ENCODE results near the gene SMIM12. TPM values are rescaled to one million over a fixed set of nuclear protein-coding genes. Genes with fewer than 3 reads are reported as not detected.
A peak's percentile ranks its signal among the peaks of the same experiment; 100 is the strongest.
"Not testable (repeated sequence)": the region's sequence is repeated elsewhere in the genome, so short reads cannot be mapped to it uniquely, and the experiment has no call there.

The SMIM12 gene
- total RNA-seq, 1 donor from 2014 or later = 9.5 TPM

- H3K36me3 Mint-ChIP-seq = no peaks in the 10 kb centered on the region
- H2AFZ ChIP-seq (replicated peaks) = no peak overlapping the region
- no peak overlapping the region for H3K4me2 ChIP-seq
- no peaks in the 10 kb centered on the region for H3K36me3 ChIP-seq
- peak overlapping the region; percentile 50 for H3K27ac Mint-ChIP-seq
- peaks cover 12% of the 10 kb centered on the region for H3K4me1 Mint-ChIP-seq
- H4K20me1 ChIP-seq (ENCODE audit: low read depth) = no peaks in the 10 kb centered on the region
- no peak for TF ChIP-seq CTCF (IDR thresholded peaks at IDR 0.05)
- no peak for TF ChIP-seq EZH2 (IDR thresholded peaks at IDR 0.05)
- no peak for TF ChIP-seq EZH2phosphoT487 (IDR thresholded peaks at IDR 0.05)
- no peaks in the 10 kb centered on the region for H3K9me3 ChIP-seq (ENCODE audit: low read depth)
- no peaks in the 10 kb centered on the region for H3K27me3 ChIP-seq
- no peak overlapping the region for H3K27ac ChIP-seq
- no peak overlapping the region for H3K4me3 ChIP-seq
- no peak for DNase-seq (ENCODE audit: low spot score)
- H3K27me3 Mint-ChIP-seq (ENCODE audit: insufficient read depth, low read depth) = no peaks in the 10 kb centered on the region
- no peaks in the 10 kb centered on the region for H3K79me2 ChIP-seq (ENCODE audit: low read depth)
- H3K4me3 Mint-ChIP-seq = no peak overlapping the region
- H3K9me3 Mint-ChIP-seq = peaks cover 2% of the 10 kb centered on the region
- H3K9ac ChIP-seq = no peak overlapping the region
- no peaks in the 10 kb centered on the region for H3K4me1 ChIP-seq
- no peaks in the 10 kb centered on the region for H3F3A ChIP-seq (ENCODE audit: low read depth)
Observed at GRCh38 chr1:34824817-34825454, 34.6 kb downstream of the SMIM12 start.

- no peaks in the 10 kb centered on the region for H3K36me3 Mint-ChIP-seq
- TF ChIP-seq CTCF (IDR thresholded peaks at IDR 0.05) (no peak), EZH2phosphoT487 (IDR thresholded peaks at IDR 0.05) (no peak), EZH2 (IDR thresholded peaks at IDR 0.05) (no peak)
Observed at GRCh38 chr1:34822202-34822601, 37.3 kb downstream of the SMIM12 start.

GRCh38 chr1:34818862-34819261, 40.7 kb downstream of the SMIM12 start:
- not testable (repeated sequence) for H3K4me1 ChIP-seq; H2AFZ ChIP-seq (replicated peaks); H3K79me2 ChIP-seq (ENCODE audit: low read depth); H3K27ac Mint-ChIP-seq; H3K4me3 Mint-ChIP-seq; H4K20me1 ChIP-seq (ENCODE audit: low read depth); H3K4me2 ChIP-seq; H3F3A ChIP-seq (ENCODE audit: low read depth); H3K27ac ChIP-seq; H3K9me3 Mint-ChIP-seq; H3K36me3 Mint-ChIP-seq; H3K4me1 Mint-ChIP-seq; H3K4me3 ChIP-seq; H3K27me3 Mint-ChIP-seq (ENCODE audit: insufficient read depth, low read depth); DNase-seq (ENCODE audit: low spot score); H3K9me3 ChIP-seq (ENCODE audit: low read depth); H3K27me3 ChIP-seq; H3K36me3 ChIP-seq; H3K9ac ChIP-seq

More at GRCh38 chr1:34822202-34822601, 37.3 kb downstream of the SMIM12 start:
- DNase-seq (ENCODE audit: low spot score) = no peak
- Histone ChIP-seq H3K79me2 (ENCODE audit: low read depth) (no peaks in the 10 kb centered on the region), H3K4me3 (no peak overlapping the region), H3K9ac (no peak overlapping the region), H3K36me3 (no peaks in the 10 kb centered on the region), H3K9me3 (ENCODE audit: low read depth) (no peaks in the 10 kb centered on the region), H3K4me1 (no peaks in the 10 kb centered on the region), H3K27ac (no peak overlapping the region), H2AFZ (replicated peaks) (no peak overlapping the region), H4K20me1 (ENCODE audit: low read depth) (no peaks in the 10 kb centered on the region), H3K4me2 (no peak overlapping the region), H3K27me3 (no peaks in the 10 kb centered on the region), H3F3A (ENCODE audit: low read depth) (no peaks in the 10 kb centered on the region)
- peaks cover 2% of the 10 kb centered on the region for H3K9me3 Mint-ChIP-seq
- H3K4me1 Mint-ChIP-seq = peaks cover 11% of the 10 kb centered on the region
- no peak overlapping the region for H3K27ac Mint-ChIP-seq
- no peak overlapping the region for H3K4me3 Mint-ChIP-seq
- H3K27me3 Mint-ChIP-seq (ENCODE audit: insufficient read depth, low read depth) = no peaks in the 10 kb centered on the region

- H3K9me3 ChIP-seq (ENCODE audit: low read depth) = no peaks in the 10 kb centered on the region
- H4K20me1 ChIP-seq (ENCODE audit: low read depth) = no peaks in the 10 kb centered on the region
- no peak for TF ChIP-seq EZH2phosphoT487 (IDR thresholded peaks at IDR 0.05)
- no peak for TF ChIP-seq CTCF (IDR thresholded peaks at IDR 0.05)
- no peak for TF ChIP-seq EZH2 (IDR thresholded peaks at IDR 0.05)
- Mint-ChIP-seq H3K4me3 (no peak overlapping the region), H3K27ac (no peak overlapping the region), H3K27me3 (ENCODE audit: insufficient read depth, low read depth) (peaks cover 4% of the 10 kb centered on the region), H3K9me3 (peaks cover 3% of the 10 kb centered on the region), H3K36me3 (no peaks in the 10 kb centered on the region), H3K4me1 (peaks cover 7% of the 10 kb centered on the region)
- no peaks in the 10 kb centered on the region for H3K4me1 ChIP-seq
- no peaks in the 10 kb centered on the region for H3K27me3 ChIP-seq
- H3K36me3 ChIP-seq = no peaks in the 10 kb centered on the region
- no peak overlapping the region for H3K4me3 ChIP-seq
- DNase-seq (ENCODE audit: low spot score) = no peak
- no peaks in the 10 kb centered on the region for H3F3A ChIP-seq (ENCODE audit: low read depth)
- H3K27ac ChIP-seq = no peak overlapping the region
- no peak overlapping the region for H2AFZ ChIP-seq (replicated peaks)
- H3K79me2 ChIP-seq (ENCODE audit: low read depth) = no peaks in the 10 kb centered on the region
- no peak overlapping the region for H3K4me2 ChIP-seq
- H3K9ac ChIP-seq = peak overlapping the region; percentile 15
Observed at GRCh38 chr1:34816778-34817177, 42.8 kb downstream of the SMIM12 start.

All from neural progenitor cell (in vitro differentiated cells).